HG03159 (cell line): ENCODE measurements around the gene TMEM203.

Experiments
- ATAC-seq: cut with Tn5 transposase; IDR thresholded peaks from one replicate; pipeline ENCODE4 v1.9.1; 2021; ENCODE audit warnings: mild to moderate bottlenecking, moderate library complexity; ENCODE audit not compliant: unreplicated experiment

Gene TMEM203

GRCh38 chr9:137219757-137220316 lies 14.4 kb upstream of the TMEM203 start:
- no peak for ATAC-seq

GRCh38 chr9:137218754-137219271 lies 13.4 kb upstream of the TMEM203 start:
- ATAC-seq, result no peak

GRCh38 chr9:137218212-137218753 lies 12.8 kb upstream of the TMEM203 start:
- ATAC-seq, result no peak

GRCh38 chr9:137217276-137218211 lies 12.1 kb upstream of the TMEM203 start:
- no peak for ATAC-seq

- ATAC-seq, result no peak
Observed at GRCh38 chr9:137216188-137216965, 10.9 kb upstream of the TMEM203 start.

GRCh38 chr9:137215196-137215986 lies 9.9 kb upstream of the TMEM203 start:
- ATAC-seq, result no peak

GRCh38 chr9:137214620-137215019 lies 9.2 kb upstream of the TMEM203 start:
- ATAC-seq, result no peak

GRCh38 chr9:137213160-137214060 lies 8.0 kb upstream of the TMEM203 start:
- no peak for ATAC-seq

GRCh38 chr9:137212520-137212919 lies 7.1 kb upstream of the TMEM203 start:
- ATAC-seq, result no peak

GRCh38 chr9:137211532-137211931 lies 6.1 kb upstream of the TMEM203 start:
- no peak for ATAC-seq

GRCh38 chr9:137206602-137207001 lies 1.2 kb upstream of the TMEM203 start:
- no peak for ATAC-seq

- no peak for ATAC-seq
Observed at GRCh38 chr9:137204731-137205125, 720 bp downstream of the TMEM203 start.

- ATAC-seq, result no peak
Observed at GRCh38 chr9:137202966-137203365, 2.5 kb downstream of the TMEM203 start.

GRCh38 chr9:137201205-137201868 lies 4.1 kb downstream of the TMEM203 start:
- ATAC-seq, result no peak

GRCh38 chr9:137200311-137201204 lies 4.9 kb downstream of the TMEM203 start, which contains the start of gene TPRN:
Gene TPRN, minus strand, starts transcription at chr9:137200741. Its CDS starts 30 bp downstream, at chr9:137200711.
- peak; percentile 84 for ATAC-seq

GRCh38 chr9:137199411-137200121 lies 5.9 kb downstream of the TMEM203 start:
- ATAC-seq, result no peak

GRCh38 chr9:137198902-137199283 lies 6.6 kb downstream of the TMEM203 start:
- no peak for ATAC-seq
